Heart left ventricle (tissue), 16 donors: ENCODE measurements around the gene ADAM15. TPM values are rescaled to one million over a fixed set of nuclear protein-coding genes. Genes with fewer than 3 reads are reported as not detected.

ENCODE experiments used
- ATAC-seq, 4 donors: fragments of 200-7000 bp; cut with Tn5 transposase; one replicate each; pipeline ENCODE4 v1.9.1; 2020 to 2022; ENCODE audit warnings: moderate library complexity in 4 of 4, mild to moderate bottlenecking in 3 of 4, moderate number of reproducible peaks in 1 of 4
- DNase-seq, 5 donors: peaks; one replicate each; pipeline ENCODE4 v3.0.0-alpha.2; 2020
- H3K27ac ChIP-seq, 12 donors: fragments of 200-600 bp; sonication (generic) in 4 of 12; one replicate each; pipeline versions ENCODE4 v1.5.0 to v1.8.0; 2016 to 2022; ENCODE audit warnings: mild to moderate bottlenecking in 2 of 12
- H3K27me3 ChIP-seq, 9 donors: fragments of 200-600 bp; sonication (generic) in 2 of 9; one replicate each; pipeline versions ENCODE4 v1.5.1 to v1.8.0; 2016 to 2022; ENCODE audit warnings: mild to moderate bottlenecking in 3 of 9
- H3K36me3 ChIP-seq, 9 donors: fragments of 200-600 bp; sonication (generic) in 2 of 9; one replicate each; pipeline versions ENCODE4 v1.5.0 to v1.8.0; 2018 to 2022; ENCODE audit warnings: mild to moderate bottlenecking in 2 of 9
- H3K4me1 ChIP-seq, 12 donors: fragments of 200-600 bp; sonication (generic) in 4 of 12; one replicate each; pipeline versions ENCODE4 v1.5.0 to v1.8.0; 2016 to 2022; ENCODE audit warnings: mild to moderate bottlenecking in 3 of 12
- H3K4me3 ChIP-seq, 12 donors: fragments of 200-600 bp; sonication (generic) in 4 of 12; one replicate each; pipeline versions ENCODE4 v1.5.0 to v1.8.0; 2017 to 2022; ENCODE audit warnings: mild to moderate bottlenecking in 9 of 12, moderate library complexity in 4 of 12
- H3K9me3 ChIP-seq, 12 donors: fragments of 200-600 bp; sonication (generic) in 4 of 12; one replicate each; pipeline versions ENCODE4 v1.5.0 to v1.8.0; 2016 to 2022; ENCODE audit warnings: mild to moderate bottlenecking in 1 of 12
- POLR2A ChIP-seq, 2 donors: fragments of 450-650 bp; IDR thresholded peaks; one replicate each; pipeline ENCODE4 v1.6.1; 2017; ENCODE audit warnings: antibody characterized with exemption in 2 of 2, mild to moderate bottlenecking in 2 of 2, moderate library complexity in 2 of 2
- WGBS, 4 donors: extraction: QIAGEN DNeasy Blood & Tissue Kit in 2 of 4; methylation state at CpG; one replicate each; pipeline versions ENCODE4 v1.1.5 to v1.1.7; 2013 to 2018; 5-methylcytosine and 5-hydroxymethylcytosine counted together
- intact Hi-C, 10 donors: fragments of 100-400 bp; cut with DNase I; formaldehyde crosslinking; loops; one replicate each; pipeline versions ENCODE4 v1.11.1 to v1.14.2; 2022
- polyA plus RNA-seq, 2 donors: library from polyadenylated mRNA; stranded (reverse); fragments of 200-250 nt; gene quantifications; one replicate each; pipeline ENCODE4 v1.2.3, GENCODE V29; 2013
- total RNA-seq, 9 donors: library from RNA; depleted of rRNA in 2 of 9; stranded (reverse); fragments of >200 nt in 2 of 9; fragmentation: NEBNext Ultra II Directional in 3 of 9; extraction: Animal tissue kit (Norgen Biotek cat#: 25700) in 3 of 9; gene quantifications; one replicate each; pipeline versions ENCODE4 v1.1.0 to v1.2.4, GENCODE V29; 2016 to 2023
- TF ChIP-seq, protein P1 (sequence below), 12 donors: fragments of 200-600 bp; sonication (generic) in 4 of 12; IDR thresholded peaks; one replicate each; pipeline versions ENCODE4 v1.5.0 to v1.8.0; 2018 to 2022; ENCODE audit warnings: antibody characterized with exemption in 12 of 12, mild to moderate bottlenecking in 5 of 12
- donor health status: ischemic (EF 13 %, LVEDD 7.1; RV severe dilation, severe dysfunction).
- donor health status: healthy with polysubstance abuse.
- donor health status: DM: no; HTN: yes; CAD: no.
- donor health status: DM: no; HTN: no; CAD: no.
- donor health status: ischemic (EF 25% LVEDD 6.9; RV normal size, moderate dysfunction).
- donor health status: ischemic (EF 25% LVEDD 5.7; RV mildly dilated, moderate dysfunction).
- donor health status: healthy.
- donor health status: DM: yes; HTN: yes; CAD: no.
- donor health status: ischemic (EF 35%, LVEDD 5.7; RV mildly dilated, moderate dysfunction).
- donor health status: nonischemic (EF 11% LVEDD 7.7; RV severe dilation, severe dysfunction).
- donor health status: DM: yes; HTN: yes; CAD: no.
- donor health status: PGD.
- donor health status: ischemic (EF 29% LVEDD 5.4; RV normal size, mild dysfunction).
- donor health status: nonischemic (EF 23%, LVEDD 6.1; RV moderate dilation, normal function).

The ADAM15 gene
- total and polyA plus RNA-seq, 11 donors, result 55.8 to 199 (median 84.2) TPM

DNA sequence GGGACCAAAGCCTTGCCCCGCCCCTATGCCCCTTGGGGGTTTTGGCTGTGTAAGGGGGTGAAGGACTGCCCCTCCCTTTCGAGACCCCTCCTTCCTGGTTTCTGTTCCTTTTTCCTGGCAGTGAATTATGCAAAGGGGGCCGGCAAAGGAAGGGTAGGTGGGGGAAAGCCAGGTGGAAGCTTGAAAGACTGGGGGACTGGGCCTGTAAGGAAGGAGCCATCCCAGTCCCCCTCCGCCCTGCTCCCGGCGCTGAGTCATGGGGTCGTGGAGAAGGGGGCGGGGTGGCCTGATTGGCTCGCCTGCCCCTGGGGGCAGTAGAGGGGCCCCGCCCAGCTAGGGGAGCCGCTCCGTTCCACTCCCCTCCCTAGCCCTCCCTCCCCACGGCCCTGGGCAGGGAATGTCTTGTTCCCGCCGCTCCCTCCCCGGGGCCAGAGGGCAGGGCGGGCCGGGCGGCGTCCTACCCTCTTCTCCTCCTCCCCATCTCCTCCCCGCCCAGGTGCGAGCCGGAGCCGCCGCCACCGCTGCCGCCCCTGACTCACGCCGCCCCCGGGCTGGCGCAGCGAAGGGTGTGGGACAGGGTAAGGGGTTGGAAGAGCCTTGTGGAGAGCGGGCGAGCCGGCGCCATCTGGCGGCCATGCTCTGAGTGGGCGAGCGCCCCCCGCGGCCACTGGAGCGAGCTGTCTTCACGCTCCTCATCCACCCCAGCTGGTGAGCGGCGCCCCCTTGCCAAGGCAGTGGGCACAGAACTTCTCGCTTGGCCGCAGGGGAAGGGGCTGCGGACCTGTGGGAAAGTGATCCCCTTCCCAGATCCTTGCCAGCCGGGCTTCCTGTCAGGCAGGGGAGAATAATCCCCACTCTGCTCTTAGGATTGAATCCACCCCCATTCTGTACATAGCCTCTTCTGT, 33.8 kb upstream of the ADAM15 start:
- H3K27ac ChIP-seq, result peak overlapping the region; percentile 63 to 91 (median 84)
- peak; percentile 85 to 94 (median 90) for ATAC-seq
- H3K4me1 ChIP-seq, result peaks cover 5 to 44% (median 24%) of the 10 kb centered on the region in 12 donors
- DNase-seq, result peak; percentile 86 to 94 (median 91)
- peaks cover 0 to 25% (median 17%) of the 10 kb centered on the region in 9 donors for H3K36me3 ChIP-seq
- peak overlapping the region; percentile 1 to 69 (median 56) for H3K4me3 ChIP-seq
- no peaks in the 10 kb centered on the region for H3K27me3 ChIP-seq
- H3K9me3 ChIP-seq, result no peaks in the 10 kb centered on the region
- intact Hi-C loops, result loop anchor here in 5 of 10 donors (2.0 to 5.0 kb wide), 8 partner anchors 14 to 60 kb away; partner anchors contain the start of genes ADAM15 (in 2 of the 5), PYGO2 (in 2 of the 5), CKS1B (in 1 of the 5) and PBXIP1 (in 1 of the 5)
- TF ChIP-seq POLR2A (IDR thresholded peaks at IDR 0.05), result peak in 1 of 2 donors; percentile 52
- TF ChIP-seq, protein P1, sequence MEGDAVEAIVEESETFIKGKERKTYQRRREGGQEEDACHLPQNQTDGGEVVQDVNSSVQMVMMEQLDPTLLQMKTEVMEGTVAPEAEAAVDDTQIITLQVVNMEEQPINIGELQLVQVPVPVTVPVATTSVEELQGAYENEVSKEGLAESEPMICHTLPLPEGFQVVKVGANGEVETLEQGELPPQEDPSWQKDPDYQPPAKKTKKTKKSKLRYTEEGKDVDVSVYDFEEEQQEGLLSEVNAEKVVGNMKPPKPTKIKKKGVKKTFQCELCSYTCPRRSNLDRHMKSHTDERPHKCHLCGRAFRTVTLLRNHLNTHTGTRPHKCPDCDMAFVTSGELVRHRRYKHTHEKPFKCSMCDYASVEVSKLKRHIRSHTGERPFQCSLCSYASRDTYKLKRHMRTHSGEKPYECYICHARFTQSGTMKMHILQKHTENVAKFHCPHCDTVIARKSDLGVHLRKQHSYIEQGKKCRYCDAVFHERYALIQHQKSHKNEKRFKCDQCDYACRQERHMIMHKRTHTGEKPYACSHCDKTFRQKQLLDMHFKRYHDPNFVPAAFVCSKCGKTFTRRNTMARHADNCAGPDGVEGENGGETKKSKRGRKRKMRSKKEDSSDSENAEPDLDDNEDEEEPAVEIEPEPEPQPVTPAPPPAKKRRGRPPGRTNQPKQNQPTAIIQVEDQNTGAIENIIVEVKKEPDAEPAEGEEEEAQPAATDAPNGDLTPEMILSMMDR (IDR thresholded peaks at IDR 0.05), result peak; percentile 97 to 100 (median 98)
- WGBS, 4 donors, result 4 to 6% (median 5%) methylated on average over 29 to 49 of the region's 49 CpGs

DNA sequence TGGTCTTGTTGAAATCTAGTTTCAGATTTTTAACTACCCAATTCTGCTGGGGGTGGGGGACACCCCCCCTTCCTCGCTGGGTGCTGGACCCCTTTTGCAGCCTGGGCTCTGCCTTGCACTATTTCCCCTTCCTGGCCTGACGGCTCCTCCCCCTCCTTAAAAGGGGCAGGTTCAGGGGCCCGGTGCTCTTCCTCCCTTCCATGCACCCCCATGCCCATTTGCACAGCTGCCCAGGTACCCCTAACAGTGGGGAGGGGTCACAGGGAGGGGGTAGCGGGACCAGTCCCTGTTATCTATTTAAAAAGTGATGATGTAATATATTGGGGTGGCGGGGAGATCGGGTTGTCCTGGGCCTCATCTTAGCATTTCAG, 33.2 kb upstream of the ADAM15 start:
- Histone ChIP-seq H3K9me3 (no peaks in the 10 kb centered on the region), H3K27ac (peak overlapping the region; percentile 63 to 91 (median 84)), H3K4me1 (peaks cover 5 to 43% (median 18%) of the 10 kb centered on the region in 12 donors), H3K36me3 (peaks cover 0 to 25% (median 17%) of the 10 kb centered on the region in 9 donors), H3K27me3 (no peaks in the 10 kb centered on the region), H3K4me3 (peak overlapping the region in 10 of 12 donors; percentile 44 to 69 (median 60))
- TF ChIP-seq, protein P1 (IDR thresholded peaks at IDR 0.05), result no peak
- no peak for TF ChIP-seq POLR2A (IDR thresholded peaks at IDR 0.05)
- intact Hi-C loops, result loop anchor here in 5 of 10 donors (2.0 to 5.0 kb wide), 8 partner anchors 15 to 61 kb away; partner anchors contain the start of genes ADAM15 (in 2 of the 5), PYGO2 (in 2 of the 5), CKS1B (in 1 of the 5) and PBXIP1 (in 1 of the 5)
- DNase-seq (no peak), ATAC-seq (peak in 1 of 4 donors; percentile 1)
- WGBS, 4 donors, result 55 to 58% (median 57%) methylated on average over 6 of the region's 6 CpGs

DNA sequence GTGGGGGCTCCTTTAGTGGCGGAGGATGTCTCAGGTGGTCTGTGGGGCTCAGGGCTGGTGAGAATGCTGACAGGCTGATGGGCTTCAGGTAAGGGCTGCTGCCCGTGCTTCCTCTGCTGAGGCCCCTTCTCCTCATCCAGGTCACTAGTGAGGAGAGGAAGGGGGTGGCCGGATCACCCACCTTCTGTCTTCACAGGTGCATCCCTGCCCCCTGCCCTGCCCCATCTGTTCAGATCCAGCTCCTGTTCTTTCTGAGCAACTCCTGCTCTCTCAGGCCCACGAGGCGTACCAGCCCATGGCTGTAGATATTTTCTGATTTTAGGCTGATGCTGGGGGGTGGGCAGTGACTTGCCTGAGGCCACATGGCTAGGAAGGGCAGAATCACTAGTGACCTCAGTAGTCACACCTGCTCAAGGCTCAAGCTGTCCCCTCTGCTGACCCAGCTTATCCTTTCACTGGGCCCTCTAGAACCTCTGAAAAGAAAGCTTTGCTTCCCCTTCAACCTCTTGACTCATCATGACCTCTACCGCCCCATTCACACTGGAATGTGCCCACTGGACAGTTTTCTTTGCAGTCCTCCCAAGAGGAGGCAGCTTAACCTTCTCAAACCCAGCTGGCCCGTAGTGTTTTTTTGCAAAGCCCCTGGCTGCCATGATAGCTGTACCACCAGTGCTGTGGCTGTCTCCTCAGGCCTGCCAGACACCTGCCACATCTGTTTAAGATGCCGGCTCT, 32.3 kb upstream of the ADAM15 start:
- Histone ChIP-seq H3K9me3 (no peaks in the 10 kb centered on the region), H3K36me3 (peaks cover 0 to 25% (median 17%) of the 10 kb centered on the region in 9 donors), H3K27ac (no peak overlapping the region), H3K4me1 (peaks cover 5 to 34% (median 14%) of the 10 kb centered on the region in 12 donors), H3K4me3 (no peak overlapping the region), H3K27me3 (no peaks in the 10 kb centered on the region)
- ATAC-seq, result no peak
- 86 to 92% (median 91%) methylated on average over 8 of the region's 8 CpGs for WGBS, 4 donors
- DNase-seq, result no peak
- no peak for TF ChIP-seq POLR2A (IDR thresholded peaks at IDR 0.05)
- TF ChIP-seq, protein P1 (IDR thresholded peaks at IDR 0.05), result no peak
- intact Hi-C loops, result loop anchor here in 5 of 10 donors (5.0 kb wide), 5 partner anchors 34 to 61 kb away; partner anchors contain the start of genes ADAM15 (in 1 of the 5), CKS1B (in 1 of the 5), PBXIP1 (in 1 of the 5) and PYGO2 (in 1 of the 5)
